ENCODE results near the gene CNTFR. TPM values are rescaled to one million over a fixed set of nuclear protein-coding genes. Genes with fewer than 3 reads are reported as not detected.

The CNTFR gene
- total RNA-seq, 1 donor from 2014 or later: 112 TPM

- Mint-ChIP-seq H3K36me3 (ENCODE audit: low read depth) (no peaks in the 10 kb centered on the region), H3K4me3 (no peak overlapping the region), H3K27ac (ENCODE audit: unreplicated experiment) (no peak overlapping the region), H3K4me1 (peaks cover 15% of the 10 kb centered on the region), H3K27me3 (ENCODE audit: low read depth) (peaks cover 9% of the 10 kb centered on the region), H3K9me3 (no peaks in the 10 kb centered on the region)
- no peak for DNase-seq (ENCODE audit: low read depth, low spot score)
- no peak for TF ChIP-seq CTCF (conservative IDR thresholded peaks at IDR 0.05)
These were observed 17.4 kb upstream of the CNTFR start for GRCh38 chr9:34606905-34607304.

GRCh38 chr9:34606190-34606589 is 16.7 kb upstream of the CNTFR start:
- no peak for DNase-seq (ENCODE audit: low read depth, low spot score)
- Mint-ChIP-seq H3K27me3 (ENCODE audit: low read depth) (peaks cover 9% of the 10 kb centered on the region), H3K4me3 (no peak overlapping the region), H3K4me1 (peaks cover 15% of the 10 kb centered on the region), H3K36me3 (ENCODE audit: low read depth) (no peaks in the 10 kb centered on the region), H3K27ac (ENCODE audit: unreplicated experiment) (no peak overlapping the region), H3K9me3 (no peaks in the 10 kb centered on the region)
- no peak for TF ChIP-seq CTCF (conservative IDR thresholded peaks at IDR 0.05)

GRCh38 chr9:34603610-34604231 is 14.2 kb upstream of the CNTFR start:
- Mint-ChIP-seq H3K4me1 (peaks cover 6% of the 10 kb centered on the region), H3K27ac (ENCODE audit: unreplicated experiment) (no peak overlapping the region), H3K27me3 (ENCODE audit: low read depth) (peaks cover 9% of the 10 kb centered on the region), H3K36me3 (ENCODE audit: low read depth) (no peaks in the 10 kb centered on the region), H3K9me3 (no peaks in the 10 kb centered on the region), H3K4me3 (no peak overlapping the region)
- TF ChIP-seq CTCF (conservative IDR thresholded peaks at IDR 0.05): peak; percentile 97
- peak; percentile 96 for DNase-seq (ENCODE audit: low read depth, low spot score)

- Mint-ChIP-seq H3K27ac (ENCODE audit: unreplicated experiment) (no peak overlapping the region), H3K4me3 (no peak overlapping the region), H3K4me1 (peaks cover 6% of the 10 kb centered on the region), H3K9me3 (no peaks in the 10 kb centered on the region), H3K36me3 (ENCODE audit: low read depth) (no peaks in the 10 kb centered on the region), H3K27me3 (ENCODE audit: low read depth) (peaks cover 13% of the 10 kb centered on the region)
- no peak for DNase-seq (ENCODE audit: low read depth, low spot score)
- TF ChIP-seq CTCF (conservative IDR thresholded peaks at IDR 0.05): no peak
These were observed 12.5 kb upstream of the CNTFR start for GRCh38 chr9:34601937-34602573.

- no peak for DNase-seq (ENCODE audit: low read depth, low spot score)
- no peak overlapping the region for H3K4me3 Mint-ChIP-seq
- no peaks in the 10 kb centered on the region for H3K9me3 Mint-ChIP-seq
- H3K4me1 Mint-ChIP-seq: peaks cover 6% of the 10 kb centered on the region
- no peaks in the 10 kb centered on the region for H3K36me3 Mint-ChIP-seq (ENCODE audit: low read depth)
- no peak overlapping the region for H3K27ac Mint-ChIP-seq (ENCODE audit: unreplicated experiment)
- H3K27me3 Mint-ChIP-seq (ENCODE audit: low read depth): peaks cover 13% of the 10 kb centered on the region
- TF ChIP-seq CTCF (conservative IDR thresholded peaks at IDR 0.05): no peak
These were observed 11.4 kb upstream of the CNTFR start for GRCh38 chr9:34600908-34601307.
